H1 (cell line): Measurements from ENCODE around the gene LNPK. TPM values are rescaled to one million over a fixed set of nuclear protein-coding genes. Genes with fewer than 3 reads are reported as not detected.

Experiments used
- CTCF ChIA-PET: fragments of 300-600 bp; sonication (Branson Sonifier 250); formaldehyde crosslinking; loops from one replicate; lab custom pipeline; 2021; ENCODE audit not compliant: partially characterized antibody; lab: Charles Lee
- POLR2A ChIA-PET: fragments of 300-600 bp; sonication (Branson Sonifier 250); formaldehyde crosslinking; loops from one replicate; lab custom pipeline; 2021; ENCODE audit warnings: inconsistent platforms; ENCODE audit not compliant: partially characterized antibody; lab: Charles Lee
- DNase-seq, 2 experiments: peaks; one replicate each; pipeline versions ENCODE4 v3.0.0 to v3.0.0-alpha.2; 2010 to 2022; ENCODE audit warnings: low spot score in 2 of 2, low read depth in 1 of 2, mixed read lengths in 1 of 2
- FAIRE-seq: peaks from 2 replicates; lab custom pipeline; 2011; peaks lifted over from hg19 to GRCh38; lab: Jason Lieb, UNC
- H2AFZ ChIP-seq: 2 replicates; pipeline ENCODE4 v1.8.1; 2012; ENCODE audit warnings: low read length, inconsistent platforms
- H2AK5ac ChIP-seq: 2 replicates; pipeline ENCODE4 v1.6.1; 2013; ENCODE audit warnings: low read depth, low read length
- H2BK120ac ChIP-seq: replicated peaks from 2 replicates; pipeline ENCODE3; 2013; ENCODE audit warnings: low read depth, low read length, inconsistent platforms
- H2BK12ac ChIP-seq: 2 replicates; pipeline ENCODE4 v1.6.1; 2013; ENCODE audit warnings: low read depth, low read length
- H2BK15ac ChIP-seq: 2 replicates; pipeline ENCODE4 v1.6.1; 2013; ENCODE audit warnings: low read length
- H2BK20ac ChIP-seq: 2 replicates; pipeline ENCODE4 v1.6.1; 2013; ENCODE audit warnings: low read length
- H2BK5ac ChIP-seq: 2 replicates; pipeline ENCODE4 v1.6.1; 2013; ENCODE audit warnings: low read depth, low read length
- H3K14ac ChIP-seq: 2 replicates; pipeline ENCODE4 v1.6.1; 2013; ENCODE audit warnings: inconsistent platforms; ENCODE audit not compliant: insufficient read length
- H3K18ac ChIP-seq: 2 replicates; pipeline ENCODE4 v1.6.1; 2013; ENCODE audit warnings: low read length; ENCODE audit errors: extremely low read depth
- H3K23ac ChIP-seq: 2 replicates; pipeline ENCODE4 v1.6.1; 2013; ENCODE audit warnings: inconsistent platforms; ENCODE audit not compliant: insufficient read length
- H3K23me2 ChIP-seq: 2 replicates; pipeline ENCODE4 v1.6.1; 2013; ENCODE audit warnings: low read depth, low read length
- H3K27ac ChIP-seq: 2 replicates; pipeline ENCODE4 v1.6.1; 2011; ENCODE audit warnings: low read depth, low read length, inconsistent platforms
- H3K27me3 ChIP-seq, 4 experiments: replicated peaks in 1 of 4; 1 replicate in 1 of 4; 2 replicates in 3 of 4; pipeline versions ENCODE4 v1.6.1 to v1.8.1; 2011 to 2013; ENCODE audit warnings: low read length in 3 of 4, mild to moderate bottlenecking in 3 of 4, inconsistent platforms in 2 of 4, mixed read lengths in 2 of 4, moderate library complexity in 1 of 4; ENCODE audit not compliant: control insufficient read depth in 3 of 4, insufficient read depth in 3 of 4; ENCODE audit errors: extremely low read depth in 1 of 4
- H3K36me3 ChIP-seq, 4 experiments: 2 replicates each; pipeline versions ENCODE4 v1.6.1 to v1.8.1; 2011 to 2013; ENCODE audit warnings: mild to moderate bottlenecking in 4 of 4, low read length in 3 of 4, moderate library complexity in 2 of 4, control low read depth in 1 of 4, inconsistent platforms in 1 of 4; ENCODE audit not compliant: insufficient read depth in 4 of 4, control insufficient read depth in 2 of 4
- H3K4ac ChIP-seq: replicated peaks from 2 replicates; pipeline ENCODE3; 2013; ENCODE audit warnings: low read length, low read depth, mixed read lengths, inconsistent platforms; ENCODE audit not compliant: insufficient read length
- H3K4me1 ChIP-seq, 4 experiments: replicated peaks in 1 of 4; 1 replicate in 1 of 4; 2 replicates in 3 of 4; pipeline versions ENCODE4 v1.6.1 to v1.8.1; 2011 to 2013; ENCODE audit warnings: low read length in 3 of 4, inconsistent platforms in 2 of 4, mixed read lengths in 1 of 4; ENCODE audit not compliant: insufficient read depth in 4 of 4, control insufficient read depth in 3 of 4
- H3K4me2 ChIP-seq, 2 experiments: 2 replicates each; pipeline versions ENCODE4 v1.6.1 to v1.8.1; 2011 to 2013; ENCODE audit warnings: low read depth in 2 of 2, low read length in 2 of 2, control low read depth in 1 of 2, inconsistent platforms in 1 of 2, mild to moderate bottlenecking in 1 of 2; ENCODE audit not compliant: insufficient read depth in 1 of 2
- H3K4me3 ChIP-seq, 4 experiments: fragments of 200-600, 300-600 bp in 1 of 4; sonication (generic), shearing (Covaris generic), sonication (Bioruptor Twin) in 1 of 4; 2 replicates each; pipeline versions ENCODE4 v1.5.1 to v1.8.1; 2011 to 2016; ENCODE audit warnings: low read length in 4 of 4, low read depth in 3 of 4, control low read depth in 2 of 4, inconsistent platforms in 2 of 4, mild to moderate bottlenecking in 2 of 4, mixed read lengths in 1 of 4, moderate library complexity in 1 of 4; ENCODE audit not compliant: insufficient read depth in 2 of 4; ENCODE audit errors: extremely low read depth in 1 of 4
- H3K56ac ChIP-seq: replicated peaks from 2 replicates; pipeline ENCODE3; 2013; ENCODE audit warnings: low read depth, mild to moderate bottlenecking, mixed read lengths, low read length, inconsistent platforms; ENCODE audit not compliant: insufficient read length
- H3K79me1 ChIP-seq: 2 replicates; pipeline ENCODE4 v1.6.1; 2013; ENCODE audit warnings: low read depth, low read length, control low read depth
- H3K79me2 ChIP-seq, 2 experiments: 2 replicates each; pipeline versions ENCODE4 v1.6.1 to v1.8.1; 2012 to 2013; ENCODE audit warnings: low read length in 2 of 2, mild to moderate bottlenecking in 2 of 2, inconsistent platforms in 1 of 2; ENCODE audit not compliant: insufficient read depth in 2 of 2, control insufficient read depth in 1 of 2
- H3K9ac ChIP-seq, 4 experiments: replicated peaks in 1 of 4; 1 replicate in 1 of 4; 2 replicates in 3 of 4; pipeline versions ENCODE4 v1.6.1 to v1.8.1; 2011 to 2013; ENCODE audit warnings: low read depth in 3 of 4, low read length in 3 of 4, control low read depth in 2 of 4, mild to moderate bottlenecking in 2 of 4, moderate library complexity in 2 of 4, inconsistent platforms in 1 of 4; ENCODE audit errors: extremely low read depth in 1 of 4
- H3K9me3 ChIP-seq, 2 experiments: 2 replicates each; pipeline versions ENCODE4 v1.6.1 to v1.8.1; 2012 to 2013; ENCODE audit warnings: mild to moderate bottlenecking in 2 of 2, moderate library complexity in 2 of 2, control low read depth in 1 of 2, inconsistent platforms in 1 of 2, low read depth in 1 of 2, low read length in 1 of 2, mixed read lengths in 1 of 2; ENCODE audit not compliant: insufficient read depth in 2 of 2
- H4K20me1 ChIP-seq, 2 experiments: replicated peaks in 1 of 2; 2 replicates each; pipeline versions ENCODE3 to v1.8.1; 2011 to 2013; ENCODE audit warnings: inconsistent platforms in 2 of 2, low read length in 2 of 2, mild to moderate bottlenecking in 1 of 2; ENCODE audit not compliant: insufficient read depth in 2 of 2, control insufficient read depth in 1 of 2
- H4K5ac ChIP-seq: 2 replicates; pipeline ENCODE4 v1.6.1; 2013; ENCODE audit warnings: low read length, low read depth, mixed read lengths, inconsistent platforms; ENCODE audit not compliant: insufficient read length
- H4K8ac ChIP-seq: 2 replicates; pipeline ENCODE4 v1.8.0; 2013; ENCODE audit warnings: mild to moderate bottlenecking, moderate library complexity, low read length, inconsistent platforms; ENCODE audit not compliant: insufficient read depth; ENCODE audit errors: extremely low read depth
- H4K91ac ChIP-seq: replicated peaks from 2 replicates; pipeline ENCODE3; 2013; ENCODE audit warnings: low read length, mixed read lengths, inconsistent platforms; ENCODE audit not compliant: insufficient read length
- BCL11A ChIP-seq, 2 experiments: IDR thresholded peaks; one replicate each; pipeline ENCODE4 v1.6.1; 2011; ENCODE audit warnings: low read depth in 2 of 2, low read length in 2 of 2, mild to moderate bottlenecking in 2 of 2
- BRCA1 ChIP-seq: IDR thresholded peaks from 2 replicates; pipeline ENCODE4 v1.6.1; 2012; ENCODE audit warnings: low read depth, low read length, improper control_type of control experiment
- GABPA ChIP-seq: IDR thresholded peaks from 2 replicates; pipeline ENCODE4 v1.6.1; 2011; ENCODE audit warnings: mild to moderate bottlenecking, low read length, moderate library complexity, borderline replicate concordance; ENCODE audit not compliant: insufficient read depth
- HDAC6 ChIP-seq: IDR thresholded peaks from one replicate; pipeline ENCODE4 v1.7.1; 2012; ENCODE audit warnings: low read depth, mild to moderate bottlenecking, inconsistent platforms, low read length, moderate library complexity
- JUN ChIP-seq: IDR thresholded peaks from 2 replicates; pipeline ENCODE4 v1.6.1; 2011; ENCODE audit warnings: low read depth, mild to moderate bottlenecking, improper control_type of control experiment, low read length
- JUND ChIP-seq: IDR thresholded peaks from 2 replicates; pipeline ENCODE4 v1.6.1; 2011; ENCODE audit warnings: mild to moderate bottlenecking, improper control_type of control experiment, low read length
- KDM4A ChIP-seq: IDR thresholded peaks from one replicate; pipeline ENCODE4 v1.7.1; 2012; ENCODE audit warnings: low read depth, mild to moderate bottlenecking, moderate library complexity, low read length, inconsistent platforms; ENCODE audit not compliant: severe bottlenecking
- NRF1 ChIP-seq: IDR thresholded peaks from 2 replicates; pipeline ENCODE4 v1.6.1; 2011; ENCODE audit warnings: mild to moderate bottlenecking, low read depth, low read length, improper control_type of control experiment
- POU5F1 ChIP-seq: IDR thresholded peaks from 2 replicates; pipeline ENCODE4 v1.6.1; 2011; ENCODE audit warnings: low read depth, mild to moderate bottlenecking, low read length, moderate library complexity
- RBBP5 ChIP-seq: IDR thresholded peaks from 2 replicates; pipeline ENCODE4 v1.7.1; 2012; ENCODE audit warnings: low read depth, mild to moderate bottlenecking, inconsistent platforms, low read length, moderate library complexity, borderline replicate concordance
- SIN3A ChIP-seq, 2 experiments: IDR thresholded peaks in 1 of 2; conservative IDR thresholded peaks in 1 of 2; 2 replicates each; pipeline ENCODE4 v1.6.1; 2011 to 2012; ENCODE audit warnings: low read length in 2 of 2, improper control_type of control experiment in 1 of 2, low read depth in 1 of 2, mild to moderate bottlenecking in 1 of 2
- SIX5 ChIP-seq: IDR thresholded peaks from 2 replicates; pipeline ENCODE4 v1.6.1; 2011; ENCODE audit warnings: mild to moderate bottlenecking, low read depth, low read length
- SP4 ChIP-seq: IDR thresholded peaks from 2 replicates; pipeline ENCODE4 v1.6.1; 2012; ENCODE audit warnings: low read length, inconsistent platforms
- SRF ChIP-seq: IDR thresholded peaks from 2 replicates; pipeline ENCODE4 v1.6.1; 2011; ENCODE audit warnings: mild to moderate bottlenecking, low read depth, low read length, moderate library complexity
- YY1 ChIP-seq: IDR thresholded peaks from 2 replicates; pipeline ENCODE4 v1.6.1; 2011; ENCODE audit warnings: low read depth, mild to moderate bottlenecking, low read length
- WGBS, 2 experiments: shearing (Covaris generic) in 1 of 2; methylation state at CpG; one replicate each; pipeline versions ENCODE4 v1.1.6 to v1.1.7; 2013 to 2015; ENCODE audit warnings: low lambda C conversion rate in 2 of 2, mixed read lengths in 2 of 2, inconsistent platforms in 1 of 2, low coverage in 1 of 2, missing lambda C conversion rate in 1 of 2; ENCODE audit not compliant: insufficient replicate concordance in 2 of 2, insufficient coverage in 1 of 2, insufficient read length in 1 of 2; ENCODE audit errors: extremely low coverage in 1 of 2, missing lambda C conversion rate in 1 of 2; 5-methylcytosine and 5-hydroxymethylcytosine counted together
- polyA plus RNA-seq, 7 experiments: library from polyadenylated mRNA; depleted of rRNA in 3 of 7; stranded (reverse) in 5 of 7; unstranded in 2 of 7; fragments of >200 nt in 5 of 7; fragments of 200-250 nt in 2 of 7; gene quantifications; 1 replicate in 5 of 7; 2 replicates in 1 of 7; 4 replicates in 1 of 7; pipeline versions ENCODE4 v1.2.1 to v1.2.3, GENCODE V29; 2011 to 2013; ENCODE audit warnings: missing spikeins in 2 of 7, mixed read lengths in 2 of 7
- total RNA-seq: library from RNA; stranded (reverse); fragmentation: NEBNext Ultra II Directional; extraction: Animal tissue kit (Norgen Biotek cat#: 25700); gene quantifications from 2 replicates; pipeline ENCODE4 v1.2.1, GENCODE V29; 2021

Gene LNPK
- total and polyA plus RNA-seq, 2 of the 8 experiments (the other 6 are each of a cell fraction or from before 2014, with no cell fraction given) = 3.1 to 10.3 TPM

GRCh38 chr2:176009445-176009844 lies 7.4 kb upstream of the LNPK start:
- Histone ChIP-seq H3K56ac (no peak overlapping the region), H3K9me3 (no peaks in the 10 kb centered on the region), H3K27me3 (no peaks in the 10 kb centered on the region), H3K4me1 (no peaks in the 10 kb centered on the region), H3K79me2 (no peaks in the 10 kb centered on the region), H4K5ac (no peak overlapping the region), H2BK15ac (no peak overlapping the region), H3K23me2 (no peaks in the 10 kb centered on the region; the same call in 1 of the 2 replicates), H4K91ac (no peak overlapping the region), H3K23ac (no peak overlapping the region), H3K18ac (no peak overlapping the region), H2BK5ac (no peak overlapping the region), H2AK5ac (no peak overlapping the region), H4K20me1 (no peaks in the 10 kb centered on the region), H3K36me3 (no peaks in the 10 kb centered on the region), H3K14ac (no peak overlapping the region), H2AFZ (no peak overlapping the region), H3K4me2 (no peak overlapping the region), H3K27ac (no peak overlapping the region), H4K8ac (no peak overlapping the region), H3K4ac (no peak overlapping the region), H3K9ac (no peak overlapping the region), H2BK12ac (no peak overlapping the region), H2BK20ac (no peak overlapping the region), H2BK120ac (no peak overlapping the region), H3K79me1 (no peaks in the 10 kb centered on the region), H3K4me3 (no peak overlapping the region)
- CTCF ChIA-PET = interaction anchor here (1.2 kb wide), 1 partner anchor 25 kb away, joined by 3 read pairs; no protein-coding TSS in a partner anchor
- 79 to 100% methylated on average over 2 of the region's 2 CpGs for WGBS, 2 experiments
- POLR2A ChIA-PET = interaction anchor here (0.5 to 1.0 kb wide), 2 partner anchors 8 to 47 kb away, joined by 3 read pairs; no protein-coding TSS in a partner anchor
- TF ChIP-seq SRF (no peak), GABPA (no peak), SIN3A (conservative IDR thresholded peaks at IDR 0.05 in 1 of 2, IDR thresholded peaks at IDR 0.05 in 1 of 2; ENCODE audit: low read depth in 1 of 2, low read length in 2 of 2) (no peak), KDM4A (no peak), NRF1 (no peak), RBBP5 (no peak), SP4 (no peak), JUND (no peak), SIX5 (no peak), POU5F1 (no peak), BRCA1 (no peak), BCL11A (IDR thresholded peaks at IDR 0.05; ENCODE audit: low read depth in 2 of 2, low read length in 2 of 2) (no peak), JUN (no peak), YY1 (no peak), HDAC6 (no peak)
- no peak for DNase-seq
- no peak for FAIRE-seq
